ENCODE measurements around the gene ACOT8.

DNA sequence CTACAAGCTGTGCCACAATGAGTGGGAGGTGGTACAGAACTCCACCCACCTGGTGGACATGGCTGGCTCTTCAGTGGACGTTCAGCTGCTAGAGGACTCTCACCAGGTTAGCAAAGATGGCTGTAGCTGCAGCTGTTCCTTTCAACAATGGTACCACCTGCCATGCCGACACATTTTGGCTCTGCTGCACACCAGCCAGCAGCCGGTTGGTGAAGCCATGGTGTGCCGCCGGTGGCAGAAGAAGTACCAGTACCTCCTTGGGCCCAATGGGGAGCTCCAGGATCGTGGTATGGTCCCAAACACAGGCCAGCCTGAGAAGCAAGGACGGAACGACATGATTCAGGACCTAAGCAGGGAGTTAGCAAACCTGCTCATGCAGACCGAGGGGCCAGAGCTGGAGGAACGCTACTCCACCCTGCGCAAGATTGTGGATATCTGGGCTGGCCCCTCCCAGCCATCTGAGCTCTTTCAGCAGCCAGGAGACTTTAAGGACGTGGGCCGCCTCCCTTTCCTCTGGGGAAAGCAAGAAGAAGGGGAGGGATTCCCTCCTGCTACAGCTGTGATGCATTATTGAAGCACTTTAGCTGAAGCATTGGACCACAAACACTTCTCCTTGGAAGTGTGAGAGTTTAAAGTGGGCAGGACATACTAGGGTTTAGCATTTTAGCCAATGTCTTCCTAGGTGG, 21.0 kb upstream of the ACOT8 start:
- TF ChIP-seq, protein P1, sequence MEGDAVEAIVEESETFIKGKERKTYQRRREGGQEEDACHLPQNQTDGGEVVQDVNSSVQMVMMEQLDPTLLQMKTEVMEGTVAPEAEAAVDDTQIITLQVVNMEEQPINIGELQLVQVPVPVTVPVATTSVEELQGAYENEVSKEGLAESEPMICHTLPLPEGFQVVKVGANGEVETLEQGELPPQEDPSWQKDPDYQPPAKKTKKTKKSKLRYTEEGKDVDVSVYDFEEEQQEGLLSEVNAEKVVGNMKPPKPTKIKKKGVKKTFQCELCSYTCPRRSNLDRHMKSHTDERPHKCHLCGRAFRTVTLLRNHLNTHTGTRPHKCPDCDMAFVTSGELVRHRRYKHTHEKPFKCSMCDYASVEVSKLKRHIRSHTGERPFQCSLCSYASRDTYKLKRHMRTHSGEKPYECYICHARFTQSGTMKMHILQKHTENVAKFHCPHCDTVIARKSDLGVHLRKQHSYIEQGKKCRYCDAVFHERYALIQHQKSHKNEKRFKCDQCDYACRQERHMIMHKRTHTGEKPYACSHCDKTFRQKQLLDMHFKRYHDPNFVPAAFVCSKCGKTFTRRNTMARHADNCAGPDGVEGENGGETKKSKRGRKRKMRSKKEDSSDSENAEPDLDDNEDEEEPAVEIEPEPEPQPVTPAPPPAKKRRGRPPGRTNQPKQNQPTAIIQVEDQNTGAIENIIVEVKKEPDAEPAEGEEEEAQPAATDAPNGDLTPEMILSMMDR (IDR thresholded peaks at IDR 0.05), result no peak
- no peak for TF ChIP-seq EP300 (IDR thresholded peaks at IDR 0.05)
- TF ChIP-seq, protein P2, sequence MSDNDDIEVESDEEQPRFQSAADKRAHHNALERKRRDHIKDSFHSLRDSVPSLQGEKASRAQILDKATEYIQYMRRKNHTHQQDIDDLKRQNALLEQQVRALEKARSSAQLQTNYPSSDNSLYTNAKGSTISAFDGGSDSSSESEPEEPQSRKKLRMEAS (IDR thresholded peaks at IDR 0.05), result no peak
- no peak for TF ChIP-seq ZFP36 (IDR thresholded peaks at IDR 0.05; ENCODE audit: borderline replicate concordance, partially characterized antibody)
- no peak for TF ChIP-seq RFX5 (IDR thresholded peaks at IDR 0.05)

Measured in A549 (cell line).